PFSK-1 (cell line): ENCODE results near the gene AMACR.

ENCODE experiments used
- FOXP2 ChIP-seq: optimal IDR thresholded peaks from 2 replicates; pipeline ENCODE3; 2011; ENCODE audit warnings: borderline replicate concordance, control low read depth, inconsistent platforms; ENCODE audit not compliant: insufficient read depth; ENCODE audit errors: extremely low read length, extremely low read depth
- POLR2AphosphoS5 ChIP-seq: IDR thresholded peaks from 2 replicates; pipeline ENCODE4 v1.6.1; 2012; ENCODE audit warnings: low read depth, mild to moderate bottlenecking, control low read depth, low read length, moderate library complexity
- REST ChIP-seq, 2 experiments: IDR thresholded peaks; 2 replicates each; pipeline versions ENCODE4 v1.6.1 to v1.8.0; 2011 to 2012; ENCODE audit warnings: low read depth in 2 of 2, low read length in 2 of 2, control low read depth in 1 of 2, inconsistent platforms in 1 of 2, mild to moderate bottlenecking in 1 of 2, moderate library complexity in 1 of 2; ENCODE audit not compliant: insufficient read depth in 1 of 2
- SIN3A ChIP-seq: IDR thresholded peaks from 2 replicates; pipeline ENCODE4 v1.6.1; 2012; ENCODE audit warnings: mild to moderate bottlenecking, low read length, moderate library complexity, borderline replicate concordance; ENCODE audit not compliant: insufficient read depth
- TAF1 ChIP-seq: IDR thresholded peaks from 2 replicates; pipeline ENCODE4 v1.6.1; 2012; ENCODE audit warnings: low read length, control low read depth, borderline replicate concordance; ENCODE audit not compliant: insufficient read depth

The AMACR gene

GRCh38 chr5:33936381-33937016 is 71.4 kb downstream of the AMACR start, which contains the start of gene RXFP3:
Gene RXFP3 (plus strand): TSS chr5:33936386. CDS start chr5:33936741, 355 bp downstream.
- TF ChIP-seq SIN3A: no peak
- TF ChIP-seq TAF1: no peak
- no peak for TF ChIP-seq FOXP2
- TF ChIP-seq REST (IDR thresholded peaks at IDR 0.05; ENCODE audit: insufficient read depth in 1 of 2, low read depth in 2 of 2, low read length in 2 of 2): no peak
- TF ChIP-seq POLR2AphosphoS5: no peak
